GM19438 (cell line): ENCODE results near the gene DPPA2.
"Not testable (repeated sequence)": the region's sequence is repeated elsewhere in the genome, so short reads cannot be mapped to it uniquely, and the experiment has no call there.

Source experiments
- ATAC-seq: cut with Tn5 transposase; IDR thresholded peaks from one replicate; pipeline ENCODE4 v1.9.1; 2021; ENCODE audit warnings: low read depth; ENCODE audit not compliant: unreplicated experiment

DPPA2 gene

GRCh38 chr3:109316162-109316730, at the start of gene DPPA2:
DPPA2 (minus strand) TSS chr3:109316517; CDS start chr3:109314542, 1,975 bp downstream.
- ATAC-seq: no peak

- no peak for ATAC-seq
Observed at GRCh38 chr3:109364088-109364487, 47.8 kb upstream of the DPPA2 start.

- ATAC-seq: no peak
Observed at GRCh38 chr3:109363634-109364033, 47.3 kb upstream of the DPPA2 start.

GRCh38 chr3:109362823-109363222, 46.5 kb upstream of the DPPA2 start:
- no peak for ATAC-seq

- ATAC-seq: not testable (repeated sequence)
Observed at GRCh38 chr3:109358809-109359208, 42.5 kb upstream of the DPPA2 start.

GRCh38 chr3:109356442-109357155, 40.3 kb upstream of the DPPA2 start:
- no peak for ATAC-seq

GRCh38 chr3:109355625-109356441, 39.5 kb upstream of the DPPA2 start:
- ATAC-seq: no peak

- ATAC-seq: no peak
Observed at GRCh38 chr3:109353057-109353456, 36.7 kb upstream of the DPPA2 start.

GRCh38 chr3:109351231-109351630, 34.9 kb upstream of the DPPA2 start:
- ATAC-seq: no peak

GRCh38 chr3:109346770-109347295, 30.5 kb upstream of the DPPA2 start:
- ATAC-seq: no peak

- ATAC-seq: no peak
Observed at GRCh38 chr3:109346099-109346498, 29.8 kb upstream of the DPPA2 start.

- no peak for ATAC-seq
Observed at GRCh38 chr3:109339714-109340648, 23.7 kb upstream of the DPPA2 start.

- no peak for ATAC-seq
Observed at GRCh38 chr3:109339197-109339596, 22.9 kb upstream of the DPPA2 start.

GRCh38 chr3:109338322-109338721, 22.0 kb upstream of the DPPA2 start:
- no peak for ATAC-seq

GRCh38 chr3:109337393-109337792, 21.1 kb upstream of the DPPA2 start, which contains the start of gene DPPA4:
DPPA4 (minus strand) TSS chr3:109337546; CDS start chr3:109337517, 29 bp downstream.
- no peak for ATAC-seq

- ATAC-seq: no peak
Observed at GRCh38 chr3:109336291-109336861, 20.1 kb upstream of the DPPA2 start.

GRCh38 chr3:109334572-109334971, 18.3 kb upstream of the DPPA2 start:
- ATAC-seq: no peak

- ATAC-seq: no peak
Observed at GRCh38 chr3:109331692-109332091, 15.4 kb upstream of the DPPA2 start.

GRCh38 chr3:109330405-109330804, 14.1 kb upstream of the DPPA2 start:
- no peak for ATAC-seq

GRCh38 chr3:109328202-109328601, 11.9 kb upstream of the DPPA2 start:
- no peak for ATAC-seq
